GM23248 (cell line): ENCODE data around the gene TBX2. TPM values are rescaled to one million over a fixed set of nuclear protein-coding genes. Genes with fewer than 3 reads are reported as not detected.
"Not testable (repeated sequence)": the region's sequence is repeated elsewhere in the genome, so short reads cannot be mapped to it uniquely, and the experiment has no call there.

Experiments used
- DNase-seq: peaks from one replicate; pipeline ENCODE4 v3.0.0-alpha.2; 2015
- H2AFZ ChIP-seq: fragments of 200-600 bp; sonication (generic); 2 replicates; pipeline ENCODE4 v1.6.1; 2016; ENCODE audit warnings: antibody characterized with exemption
- H3F3A ChIP-seq: fragments of 200-600 bp; sonication (generic); 2 replicates; pipeline ENCODE4 v1.6.1; 2016; ENCODE audit warnings: mild to moderate bottlenecking, antibody characterized with exemption, mixed run types; ENCODE audit not compliant: insufficient read depth
- H3K27ac ChIP-seq: fragments of 200-600 bp; sonication (generic); 2 replicates; pipeline ENCODE4 v1.5.1; 2016; ENCODE audit warnings: mild to moderate bottlenecking
- H3K27me3 ChIP-seq: fragments of 200-600 bp; sonication (generic); replicated peaks from 2 replicates; pipeline ENCODE4 v1.6.1; 2016; ENCODE audit warnings: mild to moderate bottlenecking; ENCODE audit not compliant: insufficient read depth
- H3K36me3 ChIP-seq: fragments of 200-600 bp; sonication (generic); 2 replicates; pipeline ENCODE4 v1.6.1; 2016; ENCODE audit warnings: low read depth, mild to moderate bottlenecking
- H3K4me1 ChIP-seq: fragments of 200-600 bp; sonication (generic); 2 replicates; pipeline ENCODE4 v1.6.1; 2016; ENCODE audit warnings: mild to moderate bottlenecking; ENCODE audit not compliant: insufficient read depth
- H3K4me2 ChIP-seq: fragments of 200-600 bp; sonication (generic); one replicate; pipeline ENCODE4 v1.6.1; 2016; ENCODE audit warnings: mild to moderate bottlenecking; ENCODE audit not compliant: unreplicated experiment
- H3K4me3 ChIP-seq: fragments of 200-600 bp; sonication (generic); 2 replicates; pipeline ENCODE4 v1.5.1; 2016; ENCODE audit warnings: mild to moderate bottlenecking
- H3K79me2 ChIP-seq: fragments of 200-600 bp; sonication (generic); 2 replicates; pipeline ENCODE4 v1.6.1; 2016; ENCODE audit warnings: mild to moderate bottlenecking; ENCODE audit not compliant: insufficient read depth
- H3K9ac ChIP-seq: fragments of 200-600 bp; sonication (generic); 2 replicates; pipeline ENCODE4 v1.6.1; 2016; ENCODE audit warnings: mild to moderate bottlenecking
- H3K9me2 ChIP-seq: fragments of 200-600 bp; sonication (generic); 2 replicates; pipeline ENCODE4 v1.6.1; 2016; ENCODE audit warnings: mixed run types, mild to moderate bottlenecking, moderate library complexity; ENCODE audit not compliant: insufficient read depth
- H3K9me3 ChIP-seq: fragments of 200-600 bp; sonication (generic); one replicate; pipeline ENCODE4 v1.6.1; 2017; ENCODE audit warnings: low read depth
- H4K20me1 ChIP-seq: fragments of 200-600 bp; sonication (generic); 2 replicates; pipeline ENCODE4 v1.6.0; 2016; ENCODE audit not compliant: insufficient read depth
- EZH2 ChIP-seq: fragments of 200-600 bp; sonication (generic); IDR thresholded peaks from 2 replicates; pipeline ENCODE4 v1.6.1; 2018; ENCODE audit warnings: antibody characterized with exemption, mild to moderate bottlenecking; ENCODE audit not compliant: insufficient read depth, poor library complexity, severe bottlenecking
- EZH2phosphoT487 ChIP-seq: fragments of 200-600 bp; sonication (generic); IDR thresholded peaks from 2 replicates; pipeline ENCODE4 v1.6.1; 2018; ENCODE audit warnings: antibody characterized with exemption, moderate library complexity, mild to moderate bottlenecking, low read depth; ENCODE audit not compliant: insufficient read depth
- WGBS, 2 experiments: methylation state at CpG; one replicate each; pipeline ENCODE4 v1.1.6; 2015 to 2017; ENCODE audit warnings: low lambda C conversion rate in 2 of 2, low coverage in 1 of 2; ENCODE audit errors: missing lambda C conversion rate in 2 of 2; 5-methylcytosine and 5-hydroxymethylcytosine counted together
- in situ Hi-C: fragments of 300-500 bp; cut with MboI; formaldehyde crosslinking; loops from 2 replicates; pipeline ENCODE4 v1.15.0; 2020
- polyA plus RNA-seq: library from polyadenylated mRNA; unstranded; fragments of >200 nt; fragmentation: Nextera tagmentation; extraction: Ambion mirVana; gene quantifications from 2 replicates; pipeline ENCODE4 v1.2.1, GENCODE V29; 2016
- total RNA-seq: library from RNA; depleted of rRNA; stranded (reverse); fragments of >200 nt; shearing (Covaris generic); gene quantifications from 2 replicates; pipeline ENCODE4 v1.2.3, GENCODE V29; 2014

TBX2 gene
- total and polyA plus RNA-seq, 2 experiments from 2014 or later = 1.7 to 11.1 TPM

DNA sequence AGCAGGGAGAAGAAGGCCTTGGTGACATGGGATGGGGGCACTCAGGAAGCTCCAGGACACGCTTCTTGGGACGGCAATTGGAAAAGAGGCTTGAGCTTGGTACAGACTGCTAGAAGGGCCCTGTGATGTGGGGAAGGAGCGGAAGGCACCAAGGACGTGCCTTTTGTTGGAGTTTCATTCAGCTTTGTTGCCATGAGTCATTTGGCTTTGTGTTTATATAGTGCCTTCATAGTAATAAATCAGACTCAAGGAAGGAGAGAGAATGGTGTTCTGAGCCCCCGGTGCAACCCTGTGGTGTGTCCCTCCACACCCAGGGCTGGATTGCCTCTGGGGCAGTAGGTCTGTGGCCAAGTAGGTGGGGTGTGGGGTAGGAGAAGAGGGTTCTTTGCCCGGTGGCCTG, 45.2 kb downstream of the TBX2 start:
- DNase-seq = peak; percentile 32
- Histone ChIP-seq H3K27me3 (peaks cover 52% of the 10 kb centered on the region), H3K4me1 (no peaks in the 10 kb centered on the region), H2AFZ (no peak overlapping the region), H3K9me3 (no peaks in the 10 kb centered on the region), H3K9ac (no peak overlapping the region), H3K79me2 (no peaks in the 10 kb centered on the region), H3K4me2 (no peak overlapping the region), H3K9me2 (no peaks in the 10 kb centered on the region), H4K20me1 (no peaks in the 10 kb centered on the region), H3F3A (no peaks in the 10 kb centered on the region), H3K36me3 (no peaks in the 10 kb centered on the region), H3K4me3 (no peak overlapping the region), H3K27ac (no peak overlapping the region)
- in situ Hi-C loops = loop anchor here (25.0 kb wide), 1 partner anchor 392 kb away; no protein-coding TSS in a partner anchor
- TF ChIP-seq EZH2phosphoT487 = no peak
- TF ChIP-seq EZH2 = no peak
- WGBS, 2 experiments = 56 to 57% methylated on average over 6 of the region's 6 CpGs

- Histone ChIP-seq H3K4me3 (no peak overlapping the region), H3K36me3 (no peaks in the 10 kb centered on the region), H3K9me2 (no peaks in the 10 kb centered on the region), H3K79me2 (no peaks in the 10 kb centered on the region), H2AFZ (no peak overlapping the region), H3K27ac (no peak overlapping the region), H3K9ac (no peak overlapping the region), H4K20me1 (no peaks in the 10 kb centered on the region), H3K4me2 (no peak overlapping the region), H3F3A (no peaks in the 10 kb centered on the region), H3K9me3 (no peaks in the 10 kb centered on the region), H3K4me1 (no peaks in the 10 kb centered on the region), H3K27me3 (peaks cover 62% of the 10 kb centered on the region)
- in situ Hi-C loops = loop anchor here (25.0 kb wide), 1 partner anchor 390 kb away; no protein-coding TSS in a partner anchor
- TF ChIP-seq EZH2phosphoT487 (no peak), EZH2 (no peak)
- no peak for DNase-seq
Observed at GRCh38 chr17:61447358-61447757, 47.7 kb downstream of the TBX2 start.

DNA sequence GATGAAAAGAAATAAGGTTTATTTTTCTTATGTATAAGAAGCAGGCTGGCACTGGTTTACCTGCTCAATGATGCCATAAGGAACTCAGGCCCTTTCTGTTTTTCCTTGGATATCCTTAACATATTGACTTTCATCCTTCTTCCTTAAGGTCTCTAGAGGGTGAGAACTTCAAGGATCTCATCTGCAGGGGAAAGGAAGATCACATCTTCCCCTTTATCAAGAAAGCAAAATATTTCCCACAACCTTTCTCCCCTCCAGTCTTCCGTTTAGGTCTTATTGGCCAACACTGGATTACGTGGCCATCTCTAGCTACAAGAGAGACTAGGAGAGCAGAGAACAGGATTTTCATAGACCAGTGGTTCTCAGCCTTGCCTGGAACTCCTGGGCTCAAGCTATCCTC, 48.4 kb downstream of the TBX2 start:
- Histone ChIP-seq H2AFZ (no peak overlapping the region), H3K4me2 (no peak overlapping the region), H4K20me1 (no peaks in the 10 kb centered on the region), H3F3A (no peaks in the 10 kb centered on the region), H3K36me3 (no peaks in the 10 kb centered on the region), H3K27ac (no peak overlapping the region), H3K4me3 (no peak overlapping the region), H3K9ac (no peak overlapping the region), H3K4me1 (no peaks in the 10 kb centered on the region), H3K9me3 (no peaks in the 10 kb centered on the region), H3K9me2 (no peaks in the 10 kb centered on the region), H3K27me3 (peaks cover 62% of the 10 kb centered on the region), H3K79me2 (no peaks in the 10 kb centered on the region)
- no peak for TF ChIP-seq EZH2
- no peak for TF ChIP-seq EZH2phosphoT487
- 33 to 34% methylated on average over 2 of the region's 2 CpGs for WGBS, 2 experiments
- in situ Hi-C loops = loop anchor here (25.0 kb wide), 1 partner anchor 389 kb away; no protein-coding TSS in a partner anchor
- no peak for DNase-seq

DNA sequence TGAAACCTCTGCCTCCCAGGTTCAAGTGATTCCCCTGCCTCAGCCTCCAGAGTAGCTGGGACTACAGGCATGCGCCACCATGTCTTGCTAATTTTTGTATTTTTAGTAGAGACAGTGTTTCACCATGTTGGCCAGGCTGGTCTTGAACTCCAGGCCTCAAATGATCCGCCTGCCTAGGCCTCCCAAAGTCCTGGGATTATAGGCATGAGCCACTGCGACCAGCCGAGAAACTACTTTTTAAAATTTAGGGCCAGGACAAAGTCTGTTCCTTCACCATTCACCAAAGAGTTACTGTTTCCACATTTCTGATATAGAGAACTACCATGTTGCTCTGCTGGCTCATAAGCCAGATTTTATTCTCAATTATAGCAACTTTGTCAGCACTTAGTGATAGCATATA, 49.5 kb downstream of the TBX2 start:
- in situ Hi-C loops = loop anchor here (25.0 kb wide), 1 partner anchor 388 kb away; no protein-coding TSS in a partner anchor
- not testable (repeated sequence) for H3K9me3 ChIP-seq, H3K4me3 ChIP-seq, H4K20me1 ChIP-seq, DNase-seq, H3K27ac ChIP-seq, H3K9me2 ChIP-seq, H3K4me2 ChIP-seq, H3K4me1 ChIP-seq, H3F3A ChIP-seq, H2AFZ ChIP-seq, H3K9ac ChIP-seq, H3K36me3 ChIP-seq, H3K79me2 ChIP-seq
- 75 to 85% methylated on average over 4 of the region's 4 CpGs for WGBS, 2 experiments
- peaks cover 67% of the 10 kb centered on the region for H3K27me3 ChIP-seq
